Limb (tissue), 2 donors: Measurements from ENCODE around the gene KPNB1.
A peak's percentile ranks its signal among the peaks of the same experiment; 100 is the strongest.

Experiments
- DNase-seq, 2 donors: peaks; one replicate each; pipeline ENCODE4 v3.0.0-alpha.2; 2016; ENCODE audit errors: extremely low spot score in 2 of 2

KPNB1 gene

GRCh38 chr17:47649153-47649971, at the start of gene KPNB1:
Gene KPNB1 (plus strand): TSS chr17:47649919. CDS start chr17:47650245, 326 bp downstream.
- DNase-seq = peak; percentile 99

- no peak for DNase-seq
These were observed 45.7 kb upstream of the KPNB1 start for GRCh38 chr17:47603830-47604597.

GRCh38 chr17:47604598-47604927, 45.2 kb upstream of the KPNB1 start:
- DNase-seq = peak; percentile 38 to 68

GRCh38 chr17:47605011-47605410, 44.7 kb upstream of the KPNB1 start:
- DNase-seq = no peak

- no peak for DNase-seq
These were observed 42.2 kb upstream of the KPNB1 start for GRCh38 chr17:47607481-47607880.

GRCh38 chr17:47611372-47612350, 38.1 kb upstream of the KPNB1 start:
- no peak for DNase-seq

- DNase-seq = peak in 1 of 2 donors; percentile 73
These were observed 33.8 kb upstream of the KPNB1 start for GRCh38 chr17:47615766-47616424.

- no peak for DNase-seq
These were observed 31.3 kb upstream of the KPNB1 start for GRCh38 chr17:47618410-47618809.

GRCh38 chr17:47620503-47621245, 29.0 kb upstream of the KPNB1 start:
- DNase-seq = no peak

- peak in 1 of 2 donors; percentile 40 for DNase-seq
These were observed 28.2 kb upstream of the KPNB1 start for GRCh38 chr17:47621293-47622179.

GRCh38 chr17:47622180-47622549, 27.6 kb upstream of the KPNB1 start:
- no peak for DNase-seq

- no peak for DNase-seq
These were observed 25.0 kb upstream of the KPNB1 start for GRCh38 chr17:47624727-47625068.

- no peak for DNase-seq
These were observed 21.6 kb upstream of the KPNB1 start for GRCh38 chr17:47628014-47628566.

- no peak for DNase-seq
These were observed 19.9 kb upstream of the KPNB1 start for GRCh38 chr17:47629826-47630225.

GRCh38 chr17:47630614-47631013, 19.1 kb upstream of the KPNB1 start:
- DNase-seq = no peak

- DNase-seq = no peak
These were observed 16.7 kb upstream of the KPNB1 start for GRCh38 chr17:47632991-47633390.

- no peak for DNase-seq
These were observed 15.7 kb upstream of the KPNB1 start for GRCh38 chr17:47633996-47634395.

GRCh38 chr17:47634870-47635269, 14.8 kb upstream of the KPNB1 start:
- DNase-seq = no peak

- no peak for DNase-seq
These were observed 14.0 kb upstream of the KPNB1 start for GRCh38 chr17:47635734-47636133.
